Measurements from ENCODE around the gene HNF1A.

Gene HNF1A

DNA sequence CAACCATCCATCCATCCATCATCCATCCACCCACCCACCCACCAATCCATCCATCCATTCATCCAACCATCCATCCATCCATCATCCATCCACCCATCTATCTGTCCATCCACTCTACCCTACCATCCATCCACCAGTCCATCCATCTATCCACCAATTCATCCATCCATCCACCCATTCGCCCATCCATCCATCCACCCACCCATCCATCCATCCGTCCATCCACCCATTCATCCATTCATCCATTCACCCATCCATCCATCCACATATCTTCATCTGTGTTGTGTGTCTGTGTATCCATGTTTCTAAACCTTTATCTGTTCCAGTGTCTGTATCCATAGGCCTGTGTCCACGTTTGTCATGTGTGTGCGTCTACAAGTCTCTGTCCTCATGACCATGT, 9.9 kb downstream of the HNF1A start:
- in situ Hi-C loops (cut with HindIII; ENCODE audit: low sequenced_read_pairs), result no loop called here
- no peak for TF ChIP-seq CTCF (IDR thresholded peaks at IDR 0.05; ENCODE audit: low read depth, low read length, missing control alignments)
- no peak overlapping the region for H3K4me3 ChIP-seq (ENCODE audit: low read depth, low read length)
- DNase-seq (ENCODE audit: low read depth), result no peak

DNA sequence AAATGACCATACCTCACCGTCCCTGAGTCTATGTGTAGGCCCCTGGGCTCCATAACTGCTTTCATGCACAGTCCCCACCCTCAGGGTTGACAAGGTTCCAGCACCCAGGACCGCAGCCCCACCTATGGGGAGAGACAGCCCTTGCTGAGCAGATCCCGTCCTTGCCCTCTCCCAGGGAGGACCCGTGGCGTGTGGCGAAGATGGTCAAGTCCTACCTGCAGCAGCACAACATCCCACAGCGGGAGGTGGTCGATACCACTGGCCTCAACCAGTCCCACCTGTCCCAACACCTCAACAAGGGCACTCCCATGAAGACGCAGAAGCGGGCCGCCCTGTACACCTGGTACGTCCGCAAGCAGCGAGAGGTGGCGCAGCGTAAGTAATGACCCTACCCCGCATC, 10.3 kb downstream of the HNF1A start:
- no peak for TF ChIP-seq CTCF (IDR thresholded peaks at IDR 0.05; ENCODE audit: low read depth, low read length, missing control alignments)
- no peak for DNase-seq (ENCODE audit: low read depth)
- H3K4me3 ChIP-seq (ENCODE audit: low read depth, low read length), result no peak overlapping the region
- in situ Hi-C loops (cut with HindIII; ENCODE audit: low sequenced_read_pairs), result no loop called here

DNA sequence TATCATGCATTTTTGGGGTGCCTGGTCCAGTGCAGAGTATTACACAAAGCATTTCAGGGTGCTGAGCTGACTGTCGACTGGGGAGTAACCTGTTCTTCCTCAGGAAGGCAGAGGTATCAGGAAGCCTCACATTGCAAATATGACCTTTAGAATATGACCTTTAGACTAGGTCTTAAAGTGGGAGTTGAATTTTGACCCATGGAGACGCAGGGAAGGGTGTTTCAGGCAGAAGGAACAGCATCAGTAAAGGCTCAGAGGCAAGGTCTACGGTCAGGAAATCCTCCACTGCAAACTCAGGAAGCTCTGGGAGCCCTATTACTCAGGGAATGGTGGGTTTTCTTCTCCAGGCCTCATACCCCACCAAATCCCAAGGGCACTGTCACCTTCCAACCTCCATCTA, 11.3 kb downstream of the HNF1A start:
- no peak for TF ChIP-seq CTCF (IDR thresholded peaks at IDR 0.05; ENCODE audit: low read depth, low read length, missing control alignments)
- H3K4me3 ChIP-seq (ENCODE audit: low read depth, low read length), result no peak overlapping the region
- DNase-seq (ENCODE audit: low read depth), result no peak
- in situ Hi-C loops (cut with HindIII; ENCODE audit: low sequenced_read_pairs), result no loop called here

- no peak for TF ChIP-seq CTCF (IDR thresholded peaks at IDR 0.05; ENCODE audit: low read depth, low read length, missing control alignments)
- in situ Hi-C loops (cut with HindIII; ENCODE audit: low sequenced_read_pairs), result no loop called here
- no peak overlapping the region for H3K4me3 ChIP-seq (ENCODE audit: low read depth, low read length)
- no peak for DNase-seq (ENCODE audit: low read depth)
Observed at GRCh38 chr12:120990487-120991055, 12.2 kb downstream of the HNF1A start.

- DNase-seq (ENCODE audit: low read depth), result no peak
- no peak overlapping the region for H3K4me3 ChIP-seq (ENCODE audit: low read depth, low read length)
- in situ Hi-C loops (cut with HindIII; ENCODE audit: low sequenced_read_pairs), result no loop called here
- no peak for TF ChIP-seq CTCF (IDR thresholded peaks at IDR 0.05; ENCODE audit: low read depth, low read length, missing control alignments)
Observed at GRCh38 chr12:120991965-120992364, 13.6 kb downstream of the HNF1A start.

DNA sequence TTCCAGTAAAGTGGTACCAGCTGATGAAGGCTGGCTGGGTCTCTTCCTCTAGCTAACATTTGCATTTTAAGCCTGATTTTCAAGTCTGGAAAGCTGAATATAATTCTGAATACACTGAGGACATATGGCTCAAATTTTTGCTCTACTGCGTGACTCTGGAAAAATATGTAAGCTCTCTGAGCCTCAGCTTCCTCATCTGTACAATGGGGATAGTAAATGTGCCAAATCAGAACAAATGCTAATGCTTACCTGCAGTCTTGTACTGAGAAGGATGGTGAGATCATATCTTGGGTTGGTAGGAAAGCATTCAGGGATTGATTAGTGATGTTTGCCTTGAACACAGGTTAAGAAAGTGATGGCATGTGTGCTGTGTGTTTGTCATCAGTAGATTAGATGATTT, 14.6 kb downstream of the HNF1A start:
- no peak overlapping the region for H3K4me3 ChIP-seq (ENCODE audit: low read depth, low read length)
- in situ Hi-C loops (cut with HindIII; ENCODE audit: low sequenced_read_pairs), result no loop called here
- no peak for TF ChIP-seq CTCF (IDR thresholded peaks at IDR 0.05; ENCODE audit: low read depth, low read length, missing control alignments)
- no peak for DNase-seq (ENCODE audit: low read depth)

DNA sequence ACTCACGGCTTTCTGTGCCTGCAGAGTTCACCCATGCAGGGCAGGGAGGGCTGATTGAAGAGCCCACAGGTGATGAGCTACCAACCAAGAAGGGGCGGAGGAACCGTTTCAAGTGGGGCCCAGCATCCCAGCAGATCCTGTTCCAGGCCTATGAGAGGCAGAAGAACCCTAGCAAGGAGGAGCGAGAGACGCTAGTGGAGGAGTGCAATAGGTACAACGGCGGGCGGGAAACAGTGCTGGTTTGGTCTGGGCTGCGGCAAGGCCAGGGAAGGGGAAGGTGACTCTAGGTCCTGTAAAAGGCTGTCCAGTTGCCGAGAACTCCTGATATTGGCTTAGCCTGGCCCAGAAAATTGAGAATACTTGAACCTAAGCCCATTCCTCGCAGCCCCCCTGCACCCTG, 15.2 kb downstream of the HNF1A start:
- no peak for TF ChIP-seq CTCF (IDR thresholded peaks at IDR 0.05; ENCODE audit: low read depth, low read length, missing control alignments)
- no peak overlapping the region for H3K4me3 ChIP-seq (ENCODE audit: low read depth, low read length)
- DNase-seq (ENCODE audit: low read depth), result no peak
- in situ Hi-C loops (cut with HindIII; ENCODE audit: low sequenced_read_pairs), result no loop called here

All from astrocyte of the cerebellum (primary cell).